Esophagus muscularis mucosa (tissue), 3 donors: Measurements from ENCODE around the gene IL7R.

Source experiments
- CTCF ChIP-seq, 3 experiments: fragments of 200-600 bp in 2 of 3; fragments of 450-650 bp in 1 of 3; sonication (generic) in 2 of 3; IDR thresholded peaks; one replicate each; pipeline ENCODE4 v1.5.1; 2017 to 2019; ENCODE audit warnings: antibody characterized with exemption in 3 of 3, mild to moderate bottlenecking in 2 of 3, moderate library complexity in 1 of 3
- POLR2A ChIP-seq: fragments of 450-650 bp; IDR thresholded peaks from one replicate; pipeline ENCODE4 v1.6.1; 2017; ENCODE audit warnings: antibody characterized with exemption, moderate library complexity, mild to moderate bottlenecking, low read depth

GRCh38 chr5:35924950-35925722 is 68.4 kb downstream of the IL7R start:
- TF ChIP-seq CTCF (IDR thresholded peaks at IDR 0.05) (peak; percentile 38 to 55 (median 46)), POLR2A (no peak)
